GM10248 (cell line): ENCODE data around the gene XKR8.

Source experiments
- CTCF ChIA-PET: fragments of 300-600 bp; sonication (Branson Sonifier 250); formaldehyde crosslinking; extraction: SDS; loops from one replicate; lab custom pipeline; 2021; ENCODE audit warnings: antibody characterized with exemption; lab: Yijun Ruan, JAX
- POLR2A ChIA-PET: fragments of 350-650 bp; sonication (Branson Sonifier 250); formaldehyde crosslinking; extraction: SDS; loops from one replicate; lab custom pipeline; 2020; ENCODE audit warnings: antibody characterized with exemption; lab: Yijun Ruan, JAX
- DNase-seq: peaks from one replicate; pipeline ENCODE4 v3.0.0; 2012; ENCODE audit errors: extremely low spot score
- CTCF ChIP-seq: IDR thresholded peaks from 2 replicates; pipeline ENCODE4 v1.5.1; 2012; ENCODE audit warnings: mild to moderate bottlenecking, low read depth; ENCODE audit errors: extremely low read depth, missing control alignments, control extremely low read depth

The XKR8 gene

GRCh38 chr1:27952147-27952546 lies 7.6 kb upstream of the XKR8 start:
- CTCF ChIA-PET: interaction anchor here (0.9 to 2.4 kb wide), 4 partner anchors 12 to 60 kb away, joined by 3 to 17 read pairs (median 4); no protein-coding TSS in a partner anchor
- TF ChIP-seq CTCF: no peak
- DNase-seq: no peak
- POLR2A ChIA-PET: no interaction called here

DNA sequence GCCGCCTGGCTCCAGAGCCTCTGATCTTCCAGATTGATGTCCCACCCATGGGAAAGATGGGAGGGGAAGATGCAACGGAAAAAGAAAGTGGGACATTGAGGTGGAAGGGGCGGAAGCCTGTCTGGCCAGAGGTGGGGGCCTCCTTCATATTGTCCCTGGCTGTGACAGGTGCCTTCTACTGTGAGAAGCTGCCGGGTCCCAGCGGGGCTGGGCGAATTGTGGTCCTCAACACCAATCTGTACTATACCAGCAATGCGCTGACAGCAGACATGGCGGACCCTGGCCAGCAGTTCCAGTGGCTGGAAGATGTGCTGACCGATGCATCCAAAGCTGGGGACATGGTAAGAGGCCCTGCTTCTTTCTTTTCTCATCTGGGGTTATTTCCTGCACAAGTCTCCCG lies 5.6 kb upstream of the XKR8 start:
- ChIA-PET CTCF (interaction anchor here (2.6 kb wide), 1 partner anchor 14 kb away, joined by 16 read pairs; no protein-coding TSS in a partner anchor), POLR2A (no interaction called here)
- TF ChIP-seq CTCF: no peak
- no peak for DNase-seq

GRCh38 chr1:27955076-27955475 lies 4.7 kb upstream of the XKR8 start:
- ChIA-PET CTCF (interaction anchor here (0.7 to 2.6 kb wide), 4 partner anchors 15 to 95 kb away, joined by 3 to 16 read pairs (median 3); no protein-coding TSS in a partner anchor), POLR2A (no interaction called here)
- TF ChIP-seq CTCF: no peak
- no peak for DNase-seq

GRCh38 chr1:27956761-27957160 lies 3.0 kb upstream of the XKR8 start:
- ChIA-PET POLR2A (no interaction called here), CTCF (interaction anchor here (1.5 to 2.6 kb wide), 2 partner anchors 16 to 99 kb away, joined by 6 to 16 read pairs; no protein-coding TSS in a partner anchor)
- DNase-seq: no peak
- TF ChIP-seq CTCF: no peak

DNA sequence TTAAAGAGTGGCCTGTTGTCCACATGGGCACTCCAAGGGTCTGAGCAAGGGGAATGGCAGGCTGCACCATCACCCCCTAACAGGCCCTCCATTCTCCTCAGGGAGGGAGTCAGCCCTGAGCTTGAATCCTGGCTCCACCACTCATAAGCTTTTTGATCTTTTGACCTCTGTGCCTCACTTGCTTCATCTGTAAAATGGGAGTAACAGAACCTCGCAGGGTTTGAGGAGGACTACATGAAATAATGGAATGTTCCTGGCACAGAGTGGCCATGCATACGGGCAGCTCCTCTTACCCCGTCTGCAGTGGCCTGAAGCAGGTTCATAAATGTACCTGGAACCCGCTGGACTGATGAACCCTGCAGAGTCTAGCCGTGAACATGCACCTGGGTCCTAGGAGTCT lies 2.1 kb upstream of the XKR8 start:
- CTCF ChIA-PET: interaction anchor here (1.4 to 1.8 kb wide), 3 partner anchors 17 to 100 kb away, joined by 4 to 6 read pairs (median 5); no protein-coding TSS in a partner anchor
- no peak for DNase-seq
- POLR2A ChIA-PET: no interaction called here
- TF ChIP-seq CTCF: no peak

DNA sequence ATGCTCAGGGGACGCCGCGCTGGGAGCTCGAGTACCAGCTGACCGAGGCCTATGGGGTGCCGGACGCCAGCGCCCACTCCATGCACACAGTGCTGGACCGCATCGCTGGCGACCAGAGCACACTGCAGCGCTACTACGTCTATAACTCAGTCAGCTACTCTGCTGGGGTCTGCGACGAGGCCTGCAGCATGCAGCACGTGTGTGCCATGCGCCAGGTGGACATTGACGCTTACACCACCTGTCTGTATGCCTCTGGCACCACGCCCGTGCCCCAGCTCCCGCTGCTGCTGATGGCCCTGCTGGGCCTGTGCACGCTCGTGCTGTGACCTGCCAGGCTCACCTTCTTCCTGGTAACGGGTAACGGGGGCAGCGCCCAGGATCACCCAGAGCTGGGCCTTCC lies 1.3 kb upstream of the XKR8 start:
- TF ChIP-seq CTCF: no peak
- ChIA-PET CTCF (interaction anchor here (1.4 to 1.9 kb wide), 4 partner anchors 13 to 251 kb away, joined by 4 to 8 read pairs (median 4); no protein-coding TSS in a partner anchor), POLR2A (no interaction called here)
- DNase-seq: no peak
